ENCODE results near the gene ABAT.

DNA sequence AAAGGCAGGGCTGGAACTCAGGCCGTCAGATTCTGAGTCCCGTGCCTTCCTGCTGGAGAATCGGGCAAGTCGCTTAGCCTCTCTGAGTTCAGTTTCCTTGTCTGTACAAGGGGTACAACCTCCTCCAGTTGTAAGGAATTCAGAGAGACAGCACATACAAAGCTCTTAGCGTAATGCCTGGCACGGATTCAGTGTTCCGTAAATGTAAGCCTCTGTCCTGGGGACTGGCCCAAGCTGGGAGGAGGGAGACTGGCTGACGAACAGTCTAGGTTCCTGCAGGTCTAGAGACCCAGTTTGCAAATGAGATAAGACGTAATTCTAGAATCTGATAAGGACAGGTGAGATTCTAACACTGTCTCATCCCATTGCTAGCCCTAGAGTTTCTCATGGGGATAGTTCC is 43.0 kb upstream of the ABAT start:
- TF ChIP-seq, protein P1, sequence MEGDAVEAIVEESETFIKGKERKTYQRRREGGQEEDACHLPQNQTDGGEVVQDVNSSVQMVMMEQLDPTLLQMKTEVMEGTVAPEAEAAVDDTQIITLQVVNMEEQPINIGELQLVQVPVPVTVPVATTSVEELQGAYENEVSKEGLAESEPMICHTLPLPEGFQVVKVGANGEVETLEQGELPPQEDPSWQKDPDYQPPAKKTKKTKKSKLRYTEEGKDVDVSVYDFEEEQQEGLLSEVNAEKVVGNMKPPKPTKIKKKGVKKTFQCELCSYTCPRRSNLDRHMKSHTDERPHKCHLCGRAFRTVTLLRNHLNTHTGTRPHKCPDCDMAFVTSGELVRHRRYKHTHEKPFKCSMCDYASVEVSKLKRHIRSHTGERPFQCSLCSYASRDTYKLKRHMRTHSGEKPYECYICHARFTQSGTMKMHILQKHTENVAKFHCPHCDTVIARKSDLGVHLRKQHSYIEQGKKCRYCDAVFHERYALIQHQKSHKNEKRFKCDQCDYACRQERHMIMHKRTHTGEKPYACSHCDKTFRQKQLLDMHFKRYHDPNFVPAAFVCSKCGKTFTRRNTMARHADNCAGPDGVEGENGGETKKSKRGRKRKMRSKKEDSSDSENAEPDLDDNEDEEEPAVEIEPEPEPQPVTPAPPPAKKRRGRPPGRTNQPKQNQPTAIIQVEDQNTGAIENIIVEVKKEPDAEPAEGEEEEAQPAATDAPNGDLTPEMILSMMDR (IDR thresholded peaks at IDR 0.05) = no peak
- no peak for TF ChIP-seq POLR2A (IDR thresholded peaks at IDR 0.05)

Data from Peyer's patch (tissue), 4 donors.